ENCODE measurements around the gene MUC6.

DNA sequence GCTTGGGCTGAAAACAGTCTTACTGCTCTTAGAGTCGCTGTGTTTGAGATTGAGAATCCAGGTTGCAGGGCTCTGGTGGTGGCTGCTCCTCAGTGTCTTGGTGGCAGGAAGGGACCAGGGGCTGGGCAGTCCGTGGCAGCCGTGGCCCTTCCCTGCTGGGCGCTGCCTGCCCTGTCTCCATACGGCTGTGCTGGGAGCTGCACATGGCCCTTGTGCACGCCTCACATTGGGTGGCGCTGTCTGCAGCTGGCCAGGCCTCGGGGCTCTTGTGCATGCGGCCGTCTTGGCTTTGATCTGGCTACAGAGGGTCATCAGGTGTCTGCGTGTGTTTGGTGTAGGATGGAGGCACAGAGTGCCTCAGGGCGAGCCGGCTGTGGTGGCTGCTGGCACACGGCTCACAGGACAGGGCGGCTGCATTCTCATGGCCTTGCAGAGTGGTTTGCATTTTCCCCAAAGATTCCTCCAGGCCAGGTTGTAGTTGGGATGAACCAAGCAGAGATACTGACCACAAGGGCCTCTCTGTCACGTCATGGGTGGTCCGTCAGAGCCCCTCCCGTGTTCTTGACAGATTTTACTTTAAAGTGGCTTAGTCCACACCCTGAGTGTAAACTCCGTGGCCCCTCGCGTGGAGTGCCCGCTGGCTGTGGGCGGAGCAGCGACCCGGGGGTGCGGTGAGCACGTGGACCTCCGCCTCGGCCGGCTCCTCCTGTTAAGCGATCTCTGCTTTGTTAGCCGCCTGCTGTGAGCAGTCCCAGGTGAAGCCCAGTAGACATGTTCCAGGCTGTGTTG is 34.7 kb downstream of the MUC6 start:
- TF ChIP-seq, protein P1, sequence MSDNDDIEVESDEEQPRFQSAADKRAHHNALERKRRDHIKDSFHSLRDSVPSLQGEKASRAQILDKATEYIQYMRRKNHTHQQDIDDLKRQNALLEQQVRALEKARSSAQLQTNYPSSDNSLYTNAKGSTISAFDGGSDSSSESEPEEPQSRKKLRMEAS (IDR thresholded peaks at IDR 0.05): no peak
- TF ChIP-seq TAF1 (IDR thresholded peaks at IDR 0.05; ENCODE audit: low read depth): no peak
- TF ChIP-seq FOXM1 (IDR thresholded peaks at IDR 0.05; ENCODE audit: borderline replicate concordance, low read depth): no peak
- TF ChIP-seq, protein P2, sequence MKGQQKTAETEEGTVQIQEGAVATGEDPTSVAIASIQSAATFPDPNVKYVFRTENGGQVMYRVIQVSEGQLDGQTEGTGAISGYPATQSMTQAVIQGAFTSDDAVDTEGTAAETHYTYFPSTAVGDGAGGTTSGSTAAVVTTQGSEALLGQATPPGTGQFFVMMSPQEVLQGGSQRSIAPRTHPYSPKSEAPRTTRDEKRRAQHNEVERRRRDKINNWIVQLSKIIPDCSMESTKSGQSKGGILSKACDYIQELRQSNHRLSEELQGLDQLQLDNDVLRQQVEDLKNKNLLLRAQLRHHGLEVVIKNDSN (IDR thresholded peaks at IDR 0.05): no peak
- no peak for TF ChIP-seq CREB1 (IDR thresholded peaks at IDR 0.05; ENCODE audit: low read depth)
- no peak for TF ChIP-seq EP300 (IDR thresholded peaks at IDR 0.05; ENCODE audit: borderline replicate concordance)
- TF ChIP-seq RAD21 (IDR thresholded peaks at IDR 0.05; ENCODE audit: low read depth): no peak

Measured in Ishikawa (cell line).